HepG2 (cell line): ENCODE measurements around the gene SLC25A25. TPM values are rescaled to one million over a fixed set of nuclear protein-coding genes. Genes with fewer than 3 reads are reported as not detected.
A peak's percentile ranks its signal among the peaks of the same experiment; 100 is the strongest.

Source experiments
- CBX5 ChIP-seq: sonication (generic); formaldehyde crosslinking; IDR thresholded peaks from 2 replicates; pipeline ENCODE4 v1.4.0; 2020; ENCODE audit warnings: missing genetic modification reagents, borderline replicate concordance
- DNMT3B ChIP-seq: conservative IDR thresholded peaks from 2 replicates; pipeline ENCODE4 v1.6.1; 2016; ENCODE audit warnings: missing biosample characterization, control low read depth
- FOXK2 ChIP-seq: fragments of 450-650 bp; IDR thresholded peaks from 2 replicates; pipeline ENCODE4 v1.6.1; 2016
- GABPB1 ChIP-seq: IDR thresholded peaks from 2 replicates; pipeline ENCODE4 v1.6.1; 2016; ENCODE audit warnings: mild to moderate bottlenecking, missing genetic modification reagents, moderate library complexity, missing compliant biosample characterization
- IKZF4 ChIP-seq: sonication (generic); formaldehyde crosslinking; IDR thresholded peaks from 2 replicates; pipeline ENCODE4 v1.5.1; 2020; ENCODE audit warnings: borderline replicate concordance, mild to moderate bottlenecking, low read depth, missing genetic modification reagents; ENCODE audit errors: not compliant biosample characterization
- IRX3 ChIP-seq: sonication (generic); formaldehyde crosslinking; IDR thresholded peaks from 2 replicates; pipeline ENCODE4 v1.8.1; 2023; ENCODE audit warnings: mild to moderate bottlenecking, low read depth, missing genetic modification reagents, borderline replicate concordance
- KDM1A ChIP-seq: IDR thresholded peaks from 2 replicates; pipeline ENCODE4 v1.6.1; 2016; ENCODE audit warnings: missing compliant biosample characterization
- KDM4B ChIP-seq: sonication (generic); formaldehyde crosslinking; IDR thresholded peaks from 2 replicates; pipeline ENCODE4 v1.4.0; 2020; ENCODE audit warnings: missing genetic modification reagents
- KLF11 ChIP-seq: IDR thresholded peaks from 2 replicates; pipeline ENCODE4 v1.6.1; 2016; ENCODE audit warnings: missing compliant biosample characterization
- LBX2 ChIP-seq: sonication (generic); formaldehyde crosslinking; IDR thresholded peaks from 2 replicates; pipeline ENCODE4 v1.5.0; 2020; ENCODE audit warnings: missing genetic modification reagents, mild to moderate bottlenecking, borderline replicate concordance
- MIER2 ChIP-seq: IDR thresholded peaks from 2 replicates; pipeline ENCODE4 v1.6.1; 2016; ENCODE audit warnings: missing biosample characterization, missing genetic modification reagents
- MIXL1 ChIP-seq: IDR thresholded peaks from 2 replicates; pipeline ENCODE4 v1.6.1; 2016
- PHB2 ChIP-seq: fragments of 450-650 bp; IDR thresholded peaks from 2 replicates; pipeline ENCODE4 v1.6.1; 2018; ENCODE audit not compliant: partially characterized antibody
- RNF2 ChIP-seq: fragments of 450-650 bp; conservative IDR thresholded peaks from 2 replicates; pipeline ENCODE4 v1.6.1; 2016; ENCODE audit warnings: low read depth
- SATB2 ChIP-seq: sonication (generic); formaldehyde crosslinking; IDR thresholded peaks from 2 replicates; pipeline ENCODE4 v1.5.0; 2020; ENCODE audit warnings: missing genetic modification reagents
- SMARCC2 ChIP-seq: fragments of 450-650 bp; IDR thresholded peaks from 2 replicates; pipeline ENCODE4 v1.6.1; 2017; ENCODE audit warnings: antibody characterized with exemption, mild to moderate bottlenecking
- TAF15 ChIP-seq: fragments of 200-400 bp; formaldehyde crosslinking; IDR thresholded peaks from one replicate; pipeline ENCODE4 v1.6.1; 2018; ENCODE audit warnings: mild to moderate bottlenecking, low read depth, low read length; ENCODE audit not compliant: poor library complexity, severe bottlenecking
- ZNF101 ChIP-seq: sonication (generic); formaldehyde crosslinking; IDR thresholded peaks from 2 replicates; pipeline ENCODE4 v1.4.0; 2020; ENCODE audit warnings: mild to moderate bottlenecking, low read depth, missing genetic modification reagents, borderline replicate concordance
- ZNF180 ChIP-seq: sonication (generic); formaldehyde crosslinking; IDR thresholded peaks from 2 replicates; pipeline ENCODE4 v1.4.0; 2020; ENCODE audit warnings: low read depth, missing genetic modification reagents, borderline replicate concordance
- ZNF235 ChIP-seq: sonication (generic); formaldehyde crosslinking; IDR thresholded peaks from 2 replicates; pipeline ENCODE4 v1.8.1; 2023; ENCODE audit warnings: mild to moderate bottlenecking, missing genetic modification reagents, borderline replicate concordance
- ZNF292 ChIP-seq: sonication (generic); formaldehyde crosslinking; IDR thresholded peaks from 2 replicates; pipeline ENCODE4 v1.8.1; 2022; ENCODE audit warnings: mild to moderate bottlenecking, low read depth, missing genetic modification reagents, borderline replicate concordance
- ZNF670 ChIP-seq: sonication (generic); formaldehyde crosslinking; IDR thresholded peaks from 2 replicates; pipeline ENCODE4 v1.8.0; 2022; ENCODE audit warnings: mild to moderate bottlenecking, missing genetic modification reagents, borderline replicate concordance
- ZSCAN9 ChIP-seq: IDR thresholded peaks from 2 replicates; pipeline ENCODE4 v1.6.1; 2016; ENCODE audit warnings: borderline replicate concordance
- polyA plus RNA-seq, 8 experiments: library from polyadenylated mRNA; depleted of rRNA in 3 of 8; stranded (reverse) in 7 of 8; unstranded in 1 of 8; fragments of >200 nt; fragmentation: Illumina TruSeq in 4 of 8; extraction: Trizol in 4 of 8; gene quantifications; 2 replicates each; pipeline versions ENCODE4 v1.2.1 to v1.2.3, GENCODE V29; 2011 to 2016; ENCODE audit warnings: low read depth in 4 of 8, missing spikeins in 1 of 8, mixed read lengths in 1 of 8; ENCODE audit not compliant: insufficient read depth in 1 of 8
- total RNA-seq, 5 experiments: library from RNA; depleted of rRNA; stranded (reverse); fragments of >200 nt; fragmentation: Illumina TruSeq; extraction: Trizol; gene quantifications; 2 replicates each; pipeline ENCODE4 v1.2.3, GENCODE V29; 2016; ENCODE audit warnings: low read depth in 1 of 5
- TF ChIP-seq, protein P1 (sequence below), 2 experiments: IDR thresholded peaks; 2 replicates each; pipeline ENCODE4 v1.6.1; 2011 to 2012; ENCODE audit warnings: low read length in 2 of 2, borderline replicate concordance in 1 of 2, low read depth in 1 of 2, mild to moderate bottlenecking in 1 of 2, moderate library complexity in 1 of 2
- TF ChIP-seq, protein P2 (sequence below): IDR thresholded peaks from 2 replicates; pipeline ENCODE4 v1.6.1; 2016; ENCODE audit warnings: missing genetic modification reagents, missing compliant biosample characterization
- TF ChIP-seq, protein P3 (sequence below): sonication (generic); formaldehyde crosslinking; conservative IDR thresholded peaks from 2 replicates; pipeline ENCODE4 v1.8.1; 2023; ENCODE audit warnings: missing genetic modification reagents

SLC25A25 gene
- total and polyA plus RNA-seq, 2 of the 13 experiments (the other 11 are each of a cell fraction or from before 2014, with no cell fraction given) = 10.5 to 24.8 TPM

- TF ChIP-seq, protein P1, sequence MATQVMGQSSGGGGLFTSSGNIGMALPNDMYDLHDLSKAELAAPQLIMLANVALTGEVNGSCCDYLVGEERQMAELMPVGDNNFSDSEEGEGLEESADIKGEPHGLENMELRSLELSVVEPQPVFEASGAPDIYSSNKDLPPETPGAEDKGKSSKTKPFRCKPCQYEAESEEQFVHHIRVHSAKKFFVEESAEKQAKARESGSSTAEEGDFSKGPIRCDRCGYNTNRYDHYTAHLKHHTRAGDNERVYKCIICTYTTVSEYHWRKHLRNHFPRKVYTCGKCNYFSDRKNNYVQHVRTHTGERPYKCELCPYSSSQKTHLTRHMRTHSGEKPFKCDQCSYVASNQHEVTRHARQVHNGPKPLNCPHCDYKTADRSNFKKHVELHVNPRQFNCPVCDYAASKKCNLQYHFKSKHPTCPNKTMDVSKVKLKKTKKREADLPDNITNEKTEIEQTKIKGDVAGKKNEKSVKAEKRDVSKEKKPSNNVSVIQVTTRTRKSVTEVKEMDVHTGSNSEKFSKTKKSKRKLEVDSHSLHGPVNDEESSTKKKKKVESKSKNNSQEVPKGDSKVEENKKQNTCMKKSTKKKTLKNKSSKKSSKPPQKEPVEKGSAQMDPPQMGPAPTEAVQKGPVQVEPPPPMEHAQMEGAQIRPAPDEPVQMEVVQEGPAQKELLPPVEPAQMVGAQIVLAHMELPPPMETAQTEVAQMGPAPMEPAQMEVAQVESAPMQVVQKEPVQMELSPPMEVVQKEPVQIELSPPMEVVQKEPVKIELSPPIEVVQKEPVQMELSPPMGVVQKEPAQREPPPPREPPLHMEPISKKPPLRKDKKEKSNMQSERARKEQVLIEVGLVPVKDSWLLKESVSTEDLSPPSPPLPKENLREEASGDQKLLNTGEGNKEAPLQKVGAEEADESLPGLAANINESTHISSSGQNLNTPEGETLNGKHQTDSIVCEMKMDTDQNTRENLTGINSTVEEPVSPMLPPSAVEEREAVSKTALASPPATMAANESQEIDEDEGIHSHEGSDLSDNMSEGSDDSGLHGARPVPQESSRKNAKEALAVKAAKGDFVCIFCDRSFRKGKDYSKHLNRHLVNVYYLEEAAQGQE (IDR thresholded peaks at IDR 0.05; ENCODE audit: borderline replicate concordance in 1 of 2, low read depth in 1 of 2, low read length in 2 of 2) = no peak
- TF ChIP-seq ZNF101 (CRISPR knock-in tag) (no peak), IKZF4 (no peak), LBX2 (CRISPR knock-in tag) (no peak), KDM1A (CRISPR knock-in tag) (no peak), ZNF180 (CRISPR knock-in tag) (no peak), CBX5 (CRISPR knock-in tag) (peak; percentile 9; the same call in 1 of the 2 replicates), DNMT3B (CRISPR knock-in tag) (no peak), IRX3 (CRISPR knock-in tag) (no peak), SATB2 (CRISPR knock-in tag) (no peak), SMARCC2 (no peak), MIXL1 (CRISPR knock-in tag) (no peak), GABPB1 (CRISPR knock-in tag) (no peak), FOXK2 (no peak), ZNF292 (CRISPR knock-in tag) (peak; percentile 83; the same call in 1 of the 2 replicates), TAF15 (no peak), RNF2 (no peak), ZNF670 (CRISPR knock-in tag) (no peak), PHB2 (no peak), ZNF235 (no peak), KDM4B (CRISPR knock-in tag) (no peak), KLF11 (CRISPR knock-in tag) (no peak), ZSCAN9 (CRISPR knock-in tag) (no peak), MIER2 (CRISPR knock-in tag) (no peak)
- TF ChIP-seq, protein P2, sequence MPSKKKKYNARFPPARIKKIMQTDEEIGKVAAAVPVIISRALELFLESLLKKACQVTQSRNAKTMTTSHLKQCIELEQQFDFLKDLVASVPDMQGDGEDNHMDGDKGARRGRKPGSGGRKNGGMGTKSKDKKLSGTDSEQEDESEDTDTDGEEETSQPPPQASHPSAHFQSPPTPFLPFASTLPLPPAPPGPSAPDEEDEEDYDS (CRISPR knock-in tag) = no peak
- TF ChIP-seq, protein P3, sequence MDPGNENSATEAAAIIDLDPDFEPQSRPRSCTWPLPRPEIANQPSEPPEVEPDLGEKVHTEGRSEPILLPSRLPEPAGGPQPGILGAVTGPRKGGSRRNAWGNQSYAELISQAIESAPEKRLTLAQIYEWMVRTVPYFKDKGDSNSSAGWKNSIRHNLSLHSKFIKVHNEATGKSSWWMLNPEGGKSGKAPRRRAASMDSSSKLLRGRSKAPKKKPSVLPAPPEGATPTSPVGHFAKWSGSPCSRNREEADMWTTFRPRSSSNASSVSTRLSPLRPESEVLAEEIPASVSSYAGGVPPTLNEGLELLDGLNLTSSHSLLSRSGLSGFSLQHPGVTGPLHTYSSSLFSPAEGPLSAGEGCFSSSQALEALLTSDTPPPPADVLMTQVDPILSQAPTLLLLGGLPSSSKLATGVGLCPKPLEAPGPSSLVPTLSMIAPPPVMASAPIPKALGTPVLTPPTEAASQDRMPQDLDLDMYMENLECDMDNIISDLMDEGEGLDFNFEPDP (CRISPR knock-in tag) = no peak
Measured at GRCh38 chr9:128056887-128057723, 10.9 kb upstream of the SLC25A25 start (continued).
